IPS-18c (cell line): ENCODE data around the gene CTNNAL1.
A peak's percentile ranks its signal among the peaks of the same experiment; 100 is the strongest.

Source experiments
- H3K4me3 ChIP-seq: 2 replicates; pipeline ENCODE4 v1.7.0; 2013; ENCODE audit warnings: low read depth, mild to moderate bottlenecking, low read length, moderate library complexity; ENCODE audit not compliant: insufficient read depth
- H3K9me3 ChIP-seq: one replicate; pipeline ENCODE4 v1.6.1; 2013; ENCODE audit warnings: mild to moderate bottlenecking, low read length, moderate library complexity; ENCODE audit not compliant: control insufficient read depth, insufficient read depth

The CTNNAL1 gene

DNA sequence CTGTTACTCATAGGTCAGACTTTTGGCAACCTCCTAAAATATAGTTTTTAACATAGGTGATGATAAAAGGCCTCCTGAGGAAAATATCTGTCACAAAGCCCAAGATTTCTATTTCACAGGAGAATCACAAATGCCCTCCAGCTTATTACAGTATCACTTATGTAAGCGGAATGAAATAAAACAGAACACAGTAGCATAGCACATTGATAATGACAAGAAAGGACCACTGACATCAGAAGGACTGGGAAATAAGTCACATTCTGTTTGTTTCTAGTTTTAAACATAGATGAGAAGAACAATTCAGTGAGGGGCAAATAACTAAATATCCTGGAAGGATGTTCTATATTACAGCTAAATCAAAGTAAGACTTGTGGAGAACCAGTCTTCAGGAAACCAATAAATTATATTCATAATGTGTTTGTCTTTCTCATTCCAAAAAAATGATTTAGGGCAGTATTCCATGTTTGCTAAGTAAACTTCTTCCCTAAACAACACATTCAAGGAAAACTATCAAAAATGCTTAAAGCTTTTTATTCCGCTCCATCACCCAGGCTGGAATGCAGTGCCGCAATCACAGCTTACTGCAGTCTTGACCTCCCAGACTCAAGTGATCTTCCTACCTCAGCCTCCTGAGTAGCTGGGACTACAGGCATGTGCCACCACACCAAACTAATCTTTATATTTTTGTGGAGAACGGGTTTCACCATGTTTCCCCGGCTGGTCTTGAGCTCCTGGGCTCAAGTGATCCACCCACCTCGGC lies 20.8 kb upstream of the CTNNAL1 start:
- Histone ChIP-seq H3K9me3 (no peaks in the 10 kb centered on the region), H3K4me3 (no peak overlapping the region)

GRCh38 chr9:109031241-109031640 lies 17.9 kb upstream of the CTNNAL1 start:
- Histone ChIP-seq H3K4me3 (no peak overlapping the region), H3K9me3 (no peaks in the 10 kb centered on the region)

GRCh38 chr9:109030426-109030825 lies 17.1 kb upstream of the CTNNAL1 start:
- H3K4me3 ChIP-seq, result no peak overlapping the region
- no peaks in the 10 kb centered on the region for H3K9me3 ChIP-seq

- H3K4me3 ChIP-seq, result no peak overlapping the region
- no peaks in the 10 kb centered on the region for H3K9me3 ChIP-seq
Observed at GRCh38 chr9:109028457-109028856, 15.2 kb upstream of the CTNNAL1 start.

DNA sequence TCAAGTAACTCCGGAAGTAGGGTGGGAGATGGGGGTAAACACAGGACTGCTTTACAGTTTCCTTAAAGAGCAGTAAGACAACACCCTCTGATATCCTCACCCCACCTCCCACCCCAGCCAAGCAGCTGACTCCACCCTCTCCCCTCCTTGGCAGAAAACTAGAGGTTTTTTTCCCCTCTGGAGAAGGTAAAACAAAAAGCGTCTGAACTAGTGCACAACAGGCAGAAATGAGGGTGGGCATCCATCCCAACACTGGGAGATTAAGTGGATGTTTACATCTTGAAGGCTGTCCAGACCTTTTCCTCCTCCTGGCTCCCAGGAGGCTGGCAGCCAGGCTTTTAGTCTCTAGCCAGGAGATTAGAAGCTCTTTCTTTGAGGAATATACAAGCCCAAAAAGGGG lies 13.9 kb upstream of the CTNNAL1 start:
- no peak overlapping the region for H3K4me3 ChIP-seq
- no peaks in the 10 kb centered on the region for H3K9me3 ChIP-seq

DNA sequence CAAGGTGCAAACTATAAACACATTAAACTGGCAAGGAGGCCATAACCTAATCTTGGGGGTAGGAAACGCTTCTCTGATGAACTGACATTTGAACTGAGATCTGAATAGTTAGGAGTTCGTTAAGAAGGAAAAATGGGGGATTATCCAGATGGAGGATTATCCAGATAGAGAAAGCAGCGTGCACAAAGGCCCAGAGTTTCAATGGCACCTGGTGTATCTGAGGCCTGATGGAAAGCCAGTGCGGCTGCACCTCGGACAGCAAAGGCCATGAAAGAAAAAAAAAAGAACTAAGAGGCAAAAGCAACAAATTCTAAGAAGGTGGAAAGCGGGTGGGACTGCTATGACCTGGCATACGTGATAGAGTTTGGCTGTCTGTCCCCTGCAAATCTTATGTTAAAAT lies 13.0 kb upstream of the CTNNAL1 start:
- Histone ChIP-seq H3K4me3 (no peak overlapping the region), H3K9me3 (no peaks in the 10 kb centered on the region)

DNA sequence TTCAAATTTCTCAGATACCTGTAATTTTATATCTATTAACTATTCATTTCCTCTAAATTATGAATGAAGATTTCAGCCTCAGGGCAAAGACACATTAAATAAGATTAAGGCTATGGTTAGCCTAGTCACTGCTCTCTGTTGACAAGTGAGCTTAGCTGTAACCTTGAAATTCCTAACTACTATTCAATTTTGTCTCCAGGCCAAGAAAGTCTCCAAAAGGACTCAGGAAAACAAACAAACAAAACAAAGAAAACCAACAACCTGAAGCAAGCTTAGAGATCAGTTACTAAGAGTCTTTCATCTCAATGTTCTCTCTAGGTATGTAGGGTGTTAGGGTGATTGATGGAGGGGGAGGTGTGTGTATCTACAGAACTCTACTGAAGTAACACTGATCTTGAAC lies 9.6 kb upstream of the CTNNAL1 start:
- Histone ChIP-seq H3K9me3 (no peaks in the 10 kb centered on the region), H3K4me3 (no peak overlapping the region)

DNA sequence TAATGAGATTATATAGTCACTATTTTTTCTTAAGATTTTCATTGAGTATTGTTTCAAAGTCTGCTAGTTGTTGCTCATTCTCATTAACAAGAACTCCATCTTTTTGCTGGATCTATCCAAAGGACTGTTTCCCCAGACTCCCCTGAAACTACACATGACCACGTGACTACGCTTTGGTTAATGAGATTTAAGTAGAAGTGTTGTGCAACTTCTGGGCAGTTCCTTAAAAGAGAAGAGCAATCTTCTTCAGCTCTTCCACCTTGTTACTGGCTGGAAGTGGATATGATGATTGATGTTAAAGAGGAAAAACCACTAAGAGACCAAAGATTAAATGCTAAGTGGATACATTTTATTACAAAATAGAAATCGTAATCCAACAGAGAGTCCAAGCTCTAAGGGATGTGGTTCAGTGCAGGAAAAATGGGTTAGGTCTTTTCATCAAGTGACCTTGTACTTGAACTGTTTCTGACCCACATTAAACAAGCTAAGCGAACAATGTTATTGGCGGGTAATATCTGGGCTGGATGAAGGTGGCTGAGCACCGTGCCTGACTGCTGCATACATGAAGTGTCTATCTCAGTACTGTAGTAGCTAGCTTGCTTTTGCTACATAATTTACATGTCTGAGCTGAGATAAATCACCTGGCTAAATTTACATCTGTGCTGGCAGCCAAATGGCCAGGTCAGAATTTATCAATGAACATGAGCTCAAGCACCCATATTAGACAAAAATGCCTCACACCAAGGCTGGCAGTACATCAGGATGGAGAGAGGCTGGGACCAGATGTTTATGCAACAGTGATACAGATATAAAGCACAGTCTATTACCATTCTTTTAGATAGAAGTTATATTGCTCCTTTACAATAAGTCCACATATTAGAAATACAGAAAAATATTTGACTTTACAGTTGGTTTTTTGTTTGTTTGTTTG lies 7.5 kb upstream of the CTNNAL1 start:
- H3K9me3 ChIP-seq, result no peaks in the 10 kb centered on the region
- no peak overlapping the region for H3K4me3 ChIP-seq

DNA sequence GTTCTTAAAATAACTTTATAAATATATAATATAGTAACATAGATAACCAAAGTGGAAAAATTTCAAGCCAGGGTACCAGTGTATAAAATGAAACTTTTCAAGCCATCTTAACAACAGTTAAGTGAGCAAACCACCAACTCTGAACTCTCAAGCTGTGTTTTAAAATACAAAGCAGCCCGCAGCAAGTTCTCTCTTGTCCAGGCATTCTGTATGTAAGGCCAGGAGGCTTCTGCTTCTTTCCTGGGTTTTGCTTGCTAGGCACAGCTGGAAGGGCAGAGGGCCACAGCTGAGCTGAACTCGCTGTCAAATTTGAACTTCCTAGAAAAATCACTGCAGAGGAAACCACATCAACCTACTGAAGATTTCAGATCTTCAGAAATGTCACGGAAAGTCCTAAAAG lies 6.8 kb upstream of the CTNNAL1 start:
- Histone ChIP-seq H3K9me3 (no peaks in the 10 kb centered on the region), H3K4me3 (no peak overlapping the region)

- no peak overlapping the region for H3K4me3 ChIP-seq
- H3K9me3 ChIP-seq, result no peaks in the 10 kb centered on the region
Observed at GRCh38 chr9:109019420-109019819, 6.1 kb upstream of the CTNNAL1 start.

- H3K4me3 ChIP-seq, result no peak overlapping the region
Observed at GRCh38 chr9:109017493-109017892, 4.2 kb upstream of the CTNNAL1 start.

GRCh38 chr9:109017061-109017460 lies 3.8 kb upstream of the CTNNAL1 start:
- no peaks in the 10 kb centered on the region for H3K9me3 ChIP-seq
- H3K4me3 ChIP-seq, result no peak overlapping the region

More at GRCh38 chr9:109017493-109017892, 4.2 kb upstream of the CTNNAL1 start:
- H3K9me3 ChIP-seq, result no peaks in the 10 kb centered on the region

- H3K4me3 ChIP-seq, result no peak overlapping the region
- H3K9me3 ChIP-seq, result no peaks in the 10 kb centered on the region
Observed at GRCh38 chr9:109016132-109016531, 2.8 kb upstream of the CTNNAL1 start.

DNA sequence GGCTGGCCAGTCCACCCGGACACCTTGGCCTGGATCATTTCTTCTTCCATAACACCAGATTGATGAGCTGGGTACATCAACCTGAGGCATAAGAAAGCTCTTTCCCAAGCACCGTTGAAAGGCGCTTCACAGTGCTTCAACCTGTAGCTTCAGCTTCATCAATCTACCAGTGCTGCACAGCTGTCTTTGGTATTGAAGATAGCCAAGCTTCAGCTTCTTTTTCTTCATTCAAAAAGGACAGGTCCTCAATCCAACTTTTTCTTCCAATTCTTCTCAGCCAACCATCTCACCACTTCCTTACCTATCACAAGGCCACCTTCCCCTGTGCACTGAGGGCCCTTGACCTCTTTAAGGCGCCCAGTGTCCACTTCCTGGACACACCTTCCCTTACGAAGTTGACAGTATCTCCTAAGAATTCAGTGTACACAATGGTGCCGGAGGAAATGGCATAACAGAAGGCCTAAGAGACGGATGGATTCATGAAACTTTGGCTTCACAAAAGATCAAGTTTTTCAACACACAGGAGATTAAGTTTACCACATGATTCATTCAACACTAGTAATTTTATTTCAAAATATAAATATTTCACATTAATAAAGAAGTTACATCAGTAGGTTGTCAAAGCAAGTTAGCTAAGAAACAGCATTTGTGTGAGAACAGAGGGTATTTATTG lies 1.4 kb upstream of the CTNNAL1 start:
- no peak overlapping the region for H3K4me3 ChIP-seq
- no peaks in the 10 kb centered on the region for H3K9me3 ChIP-seq

DNA sequence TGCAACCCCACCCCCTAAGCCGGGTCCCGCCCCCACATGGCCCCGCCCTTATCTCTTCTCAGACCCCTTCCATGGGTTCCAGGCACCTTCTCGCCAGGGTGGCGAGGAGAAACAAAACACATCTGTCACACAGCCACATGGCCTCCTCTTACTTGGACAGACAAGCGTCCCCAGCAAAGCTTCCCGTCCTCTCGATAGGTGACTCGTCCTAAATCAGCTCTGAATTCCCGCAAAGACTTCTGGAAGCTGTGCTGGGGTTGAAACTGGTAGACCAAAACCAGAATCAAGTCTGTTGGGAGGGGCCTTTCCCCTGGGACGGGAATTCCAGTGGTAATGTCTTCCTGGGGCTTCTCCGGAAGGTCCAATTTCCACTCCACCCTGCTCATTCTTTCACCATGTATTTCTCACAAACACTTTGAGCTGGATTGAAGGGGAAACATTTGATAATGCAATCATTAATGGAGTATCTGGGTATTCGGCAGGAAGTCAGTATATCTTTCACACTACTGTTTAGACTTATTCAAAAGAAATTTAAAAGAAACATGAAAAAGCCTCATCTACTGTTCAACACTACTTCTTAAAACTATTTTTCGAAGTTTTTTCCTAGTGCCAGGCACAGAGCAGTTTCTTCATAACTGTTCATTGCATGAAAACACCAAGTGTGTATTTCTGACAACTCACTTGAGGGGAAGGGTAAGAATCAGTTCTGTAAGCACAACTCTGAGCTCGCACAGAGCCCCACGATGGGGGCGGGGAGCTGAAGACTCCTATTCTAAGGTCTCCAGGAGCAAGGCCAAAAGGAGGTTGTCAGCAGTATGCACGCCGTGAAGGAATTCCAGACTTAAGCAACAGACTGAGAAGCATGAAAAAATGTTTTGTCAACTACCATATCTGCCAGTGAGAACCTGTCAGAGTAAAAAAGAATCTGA lies 644 bp upstream of the CTNNAL1 start:
- Histone ChIP-seq H3K4me3 (peak overlapping the region; percentile 29; the same call in 1 of the 2 replicates), H3K9me3 (no peaks in the 10 kb centered on the region)

- Histone ChIP-seq H3K9me3 (no peaks in the 10 kb centered on the region), H3K4me3 (peak overlapping the region; percentile 83)
Observed at GRCh38 chr9:109012009-109012875, 1.1 kb downstream of the CTNNAL1 start.
